GM12892 (cell line): ENCODE results near the gene MYLK2.
A peak's percentile ranks its signal among the peaks of the same experiment; 100 is the strongest.
"Not testable (repeated sequence)": the region's sequence is repeated elsewhere in the genome, so short reads cannot be mapped to it uniquely, and the experiment has no call there.

Experiments
- DNase-seq: peaks from one replicate; pipeline ENCODE4 v3.0.0; 2011; ENCODE audit not compliant: insufficient read length
- FAIRE-seq: peaks from 2 replicates; lab custom pipeline; 2011; peaks lifted over from hg19 to GRCh38; lab: Jason Lieb, UNC
- POLR2A ChIP-seq: IDR thresholded peaks from 2 replicates; pipeline ENCODE4 v1.6.1; 2011; ENCODE audit warnings: low read depth, low read length, control low read depth
- POLR2AphosphoS5 ChIP-seq: IDR thresholded peaks from 2 replicates; pipeline ENCODE4 v1.6.1; 2011; ENCODE audit warnings: low read depth, low read length, control low read depth
- TAF1 ChIP-seq: IDR thresholded peaks from 2 replicates; pipeline ENCODE4 v1.6.1; 2011; ENCODE audit warnings: low read depth, mild to moderate bottlenecking, control low read depth, low read length, borderline replicate concordance

Gene MYLK2

GRCh38 chr20:31818376-31818908 is 714 bp upstream of the MYLK2 start:
- FAIRE-seq = no peak
- TF ChIP-seq POLR2A (no peak), TAF1 (no peak), POLR2AphosphoS5 (no peak)

GRCh38 chr20:31820228-31820627 is 1.1 kb downstream of the MYLK2 start:
- TF ChIP-seq POLR2A (no peak), TAF1 (no peak), POLR2AphosphoS5 (no peak)
- no peak for FAIRE-seq
- no peak for DNase-seq

More at GRCh38 chr20:31818376-31818908, 714 bp upstream of the MYLK2 start:
- no peak for DNase-seq

- no peak for FAIRE-seq
- TF ChIP-seq POLR2A = no peak
- no peak for TF ChIP-seq TAF1
- TF ChIP-seq POLR2AphosphoS5 = no peak
- DNase-seq = no peak
Observed at GRCh38 chr20:31821427-31821826, 2.3 kb downstream of the MYLK2 start.

GRCh38 chr20:31822421-31823330 is 3.5 kb downstream of the MYLK2 start:
- TF ChIP-seq TAF1 (no peak), POLR2A (no peak), POLR2AphosphoS5 (no peak)
- FAIRE-seq = no peak
- peak; percentile 88 for DNase-seq

- FAIRE-seq (no peak), DNase-seq (no peak)
- TF ChIP-seq TAF1 (no peak), POLR2AphosphoS5 (no peak), POLR2A (no peak)
Observed at GRCh38 chr20:31823360-31824124, 4.4 kb downstream of the MYLK2 start.

- DNase-seq (no peak), FAIRE-seq (no peak)
- TF ChIP-seq POLR2A (no peak), POLR2AphosphoS5 (no peak), TAF1 (no peak)
Observed at GRCh38 chr20:31824125-31824485, 4.9 kb downstream of the MYLK2 start.

- DNase-seq = no peak
- no peak for FAIRE-seq
- TF ChIP-seq POLR2A (no peak), POLR2AphosphoS5 (no peak), TAF1 (no peak)
Observed at GRCh38 chr20:31824554-31825313, 5.6 kb downstream of the MYLK2 start.

- TF ChIP-seq TAF1 = no peak
- TF ChIP-seq POLR2AphosphoS5 = no peak
- no peak for TF ChIP-seq POLR2A
- DNase-seq = no peak
- FAIRE-seq = no peak
Observed at GRCh38 chr20:31826074-31826473, 6.9 kb downstream of the MYLK2 start.

- FAIRE-seq (no peak), DNase-seq (no peak)
- no peak for TF ChIP-seq TAF1
Observed at GRCh38 chr20:31827059-31827458, 7.9 kb downstream of the MYLK2 start.

GRCh38 chr20:31828016-31828415 is 8.9 kb downstream of the MYLK2 start:
- not testable (repeated sequence) for FAIRE-seq, DNase-seq

GRCh38 chr20:31829731-31830130 is 10.6 kb downstream of the MYLK2 start:
- FAIRE-seq = no peak
- TF ChIP-seq POLR2A (no peak), POLR2AphosphoS5 (no peak), TAF1 (no peak)
- DNase-seq = no peak
